ENCODE results near the gene SERGEF.

DNA sequence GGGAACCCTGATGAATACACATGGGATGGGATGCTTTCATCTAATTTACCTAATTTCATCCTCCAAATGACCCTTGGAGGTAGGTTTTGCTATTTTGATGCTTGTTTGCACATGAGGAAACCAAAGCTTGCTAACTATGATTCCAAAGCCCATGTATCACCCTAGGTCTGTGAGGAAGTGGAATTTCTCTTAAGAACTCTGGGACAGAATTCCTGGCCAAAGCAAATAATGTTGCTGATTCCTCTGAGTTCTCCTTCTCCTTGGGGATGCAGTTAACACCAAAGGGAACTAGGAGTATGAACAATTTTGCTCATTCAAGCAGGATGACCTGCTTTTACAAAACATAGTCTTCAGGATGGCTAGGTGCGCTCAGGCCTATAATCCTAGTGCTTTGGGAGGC is 198.3 kb downstream of the SERGEF start:
- TF ChIP-seq, protein P1, sequence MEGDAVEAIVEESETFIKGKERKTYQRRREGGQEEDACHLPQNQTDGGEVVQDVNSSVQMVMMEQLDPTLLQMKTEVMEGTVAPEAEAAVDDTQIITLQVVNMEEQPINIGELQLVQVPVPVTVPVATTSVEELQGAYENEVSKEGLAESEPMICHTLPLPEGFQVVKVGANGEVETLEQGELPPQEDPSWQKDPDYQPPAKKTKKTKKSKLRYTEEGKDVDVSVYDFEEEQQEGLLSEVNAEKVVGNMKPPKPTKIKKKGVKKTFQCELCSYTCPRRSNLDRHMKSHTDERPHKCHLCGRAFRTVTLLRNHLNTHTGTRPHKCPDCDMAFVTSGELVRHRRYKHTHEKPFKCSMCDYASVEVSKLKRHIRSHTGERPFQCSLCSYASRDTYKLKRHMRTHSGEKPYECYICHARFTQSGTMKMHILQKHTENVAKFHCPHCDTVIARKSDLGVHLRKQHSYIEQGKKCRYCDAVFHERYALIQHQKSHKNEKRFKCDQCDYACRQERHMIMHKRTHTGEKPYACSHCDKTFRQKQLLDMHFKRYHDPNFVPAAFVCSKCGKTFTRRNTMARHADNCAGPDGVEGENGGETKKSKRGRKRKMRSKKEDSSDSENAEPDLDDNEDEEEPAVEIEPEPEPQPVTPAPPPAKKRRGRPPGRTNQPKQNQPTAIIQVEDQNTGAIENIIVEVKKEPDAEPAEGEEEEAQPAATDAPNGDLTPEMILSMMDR (IDR thresholded peaks at IDR 0.05 in 8 of 11, conservative IDR thresholded peaks at IDR 0.05 in 3 of 11): no peak
- TF ChIP-seq POLR2A (IDR thresholded peaks at IDR 0.05): no peak

All from spleen (tissue), 7 donors.